Keratinocyte (primary cell): ENCODE data around the gene EGR4. TPM values are rescaled to one million over a fixed set of nuclear protein-coding genes. Genes with fewer than 3 reads are reported as not detected.

ENCODE experiments used
- DNase-seq: peaks from one replicate; pipeline ENCODE4 v3.0.0-alpha.2; 2011; ENCODE audit warnings: low read depth, missing footprints, low spot score
- FAIRE-seq: peaks from 2 replicates; lab custom pipeline; 2011; peaks lifted over from hg19 to GRCh38; lab: Jason Lieb, UNC
- H2AFZ ChIP-seq: 2 replicates; pipeline ENCODE4 v1.6.0; 2012; ENCODE audit warnings: low read length, control low read depth, inconsistent platforms; ENCODE audit not compliant: control insufficient read depth
- H3K27ac ChIP-seq: 2 replicates; pipeline ENCODE4 v1.5.1; 2011; ENCODE audit warnings: low read length; ENCODE audit not compliant: control insufficient read depth, insufficient read depth
- H3K27me3 ChIP-seq: 3 replicates; pipeline ENCODE4 v1.6.0; 2011; ENCODE audit warnings: low read length; ENCODE audit not compliant: control insufficient read depth, insufficient read depth; ENCODE audit errors: extremely low read depth
- H3K36me3 ChIP-seq, 2 experiments: 2 replicates in 1 of 2; 3 replicates in 1 of 2; pipeline ENCODE4 v1.5.1; 2011; ENCODE audit warnings: low read length in 2 of 2, mild to moderate bottlenecking in 1 of 2; ENCODE audit not compliant: control insufficient read depth in 2 of 2, insufficient read depth in 2 of 2; ENCODE audit errors: extremely low read depth in 1 of 2
- H3K4me1 ChIP-seq: 3 replicates; pipeline ENCODE4 v1.5.1; 2011; ENCODE audit warnings: low read length; ENCODE audit not compliant: control insufficient read depth, insufficient read depth; ENCODE audit errors: extremely low read depth
- H3K4me2 ChIP-seq: 3 replicates; pipeline ENCODE4 v1.6.0; 2011; ENCODE audit warnings: low read depth, low read length; ENCODE audit not compliant: control insufficient read depth, insufficient read depth; ENCODE audit errors: extremely low read depth
- H3K4me3 ChIP-seq, 3 experiments: fragments of 200-600 bp in 1 of 3; sonication (generic) in 1 of 3; 2 replicates in 2 of 3; 3 replicates in 1 of 3; pipeline ENCODE4 v1.5.1; 2011 to 2016; ENCODE audit warnings: low read length in 3 of 3, mild to moderate bottlenecking in 3 of 3, control low read depth in 2 of 3, inconsistent platforms in 1 of 3, low read depth in 1 of 3, mixed read lengths in 1 of 3, mixed run types in 1 of 3, moderate library complexity in 1 of 3; ENCODE audit not compliant: control insufficient read depth in 2 of 3, insufficient read depth in 2 of 3; ENCODE audit errors: extremely low read depth in 1 of 3
- H3K79me2 ChIP-seq: 2 replicates; pipeline ENCODE4 v1.6.0; 2012; ENCODE audit warnings: low read length; ENCODE audit not compliant: control insufficient read depth, insufficient read depth
- H3K9ac ChIP-seq: 3 replicates; pipeline ENCODE4 v1.6.0; 2011; ENCODE audit warnings: low read length; ENCODE audit not compliant: control insufficient read depth, insufficient read depth; ENCODE audit errors: extremely low read depth
- H3K9me1 ChIP-seq: 3 replicates; pipeline ENCODE4 v1.6.0; 2011; ENCODE audit warnings: low read length; ENCODE audit not compliant: control insufficient read depth, insufficient read depth; ENCODE audit errors: extremely low read depth
- H3K9me3 ChIP-seq: 2 replicates; pipeline ENCODE4 v1.5.1; 2012; ENCODE audit warnings: low read depth, low read length; ENCODE audit not compliant: control insufficient read depth
- H4K20me1 ChIP-seq: 3 replicates; pipeline ENCODE4 v1.6.0; 2011; ENCODE audit warnings: low read length; ENCODE audit not compliant: control insufficient read depth, insufficient read depth; ENCODE audit errors: extremely low read depth
- EZH2 ChIP-seq: IDR thresholded peaks from one replicate; pipeline ENCODE4 v1.6.1; 2012; ENCODE audit warnings: inconsistent platforms, mild to moderate bottlenecking, low read length, moderate library complexity
- dilution Hi-C: fragments of 300-500 bp; cut with MboI; formaldehyde crosslinking; loops from one replicate; pipeline ENCODE4 v1.7.0; 2020; ENCODE audit warnings: low sequenced_read_pairs; ENCODE audit not compliant: extremely low pct_ligation_motif_present
- polyA plus RNA-seq, 5 experiments: library from polyadenylated mRNA; depleted of rRNA in 3 of 5; stranded (reverse) in 3 of 5; stranded (forward) in 1 of 5; unstranded in 1 of 5; fragments of >200 nt; gene quantifications; 1 replicate in 1 of 5; 2 replicates in 3 of 5; 3 replicates in 1 of 5; pipeline versions ENCODE4 v1.2.1 to v1.2.3, GENCODE V29; 2011 to 2012; ENCODE audit warnings: missing spikeins in 2 of 5, low read depth in 1 of 5, low replicate concordance in 1 of 5
- TF ChIP-seq, protein P1 (sequence below), 3 experiments: IDR thresholded peaks in 1 of 3; conservative IDR thresholded peaks in 1 of 3; optimal IDR thresholded peaks in 1 of 3; 2 replicates in 2 of 3; 3 replicates in 1 of 3; pipeline versions ENCODE3 to v1.5.1; 2011; ENCODE audit warnings: low read length in 3 of 3, mild to moderate bottlenecking in 3 of 3, moderate library complexity in 2 of 3, control low read depth in 1 of 3, inconsistent platforms in 1 of 3; ENCODE audit not compliant: insufficient read depth in 2 of 3; ENCODE audit errors: extremely low read depth in 1 of 3

EGR4 gene
- polyA plus RNA-seq, 1 donor (not counting 4 experiments of a cell fraction or from before 2014, with no cell fraction given): not detected

DNA sequence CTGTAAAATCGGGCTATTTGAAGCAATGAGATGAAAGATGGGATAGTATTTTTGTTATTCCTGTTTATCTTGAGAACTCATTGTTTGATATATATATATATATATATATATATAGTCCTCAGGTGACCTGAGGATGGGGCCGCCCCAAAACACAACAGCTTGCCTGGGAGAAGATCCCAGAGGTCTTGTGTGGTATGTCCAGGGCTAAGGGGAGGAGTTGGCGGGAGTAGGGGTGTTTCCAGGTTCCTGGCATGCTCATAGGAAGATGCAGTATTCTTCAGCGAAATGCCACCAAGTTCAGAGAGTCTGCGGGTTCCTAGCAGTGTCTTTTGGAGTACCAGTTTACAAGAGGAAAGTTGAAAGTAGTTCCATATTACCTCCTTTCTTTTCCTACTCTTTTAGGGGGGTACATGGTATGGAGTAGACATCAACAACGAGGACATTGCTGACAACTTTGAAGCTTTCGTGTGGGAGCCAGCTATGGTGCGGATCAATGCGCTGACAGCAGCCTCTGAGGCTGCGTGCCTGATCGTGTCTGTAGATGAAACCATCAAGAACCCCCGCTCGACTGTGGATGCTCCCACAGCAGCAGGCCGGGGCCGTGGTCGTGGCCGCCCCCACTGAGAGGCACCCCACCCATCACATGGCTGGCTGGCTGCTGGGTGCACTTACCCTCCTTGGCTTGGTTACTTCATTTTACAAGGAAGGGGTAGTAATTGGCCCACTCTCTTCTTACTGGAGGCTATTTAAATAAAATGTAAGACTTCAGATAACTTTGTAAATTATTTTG, 40.9 kb downstream of the EGR4 start:
- H2AFZ ChIP-seq: no peak overlapping the region
- H3K9me3 ChIP-seq: no peaks in the 10 kb centered on the region
- no peak overlapping the region for H3K4me3 ChIP-seq
- peaks cover 5% of the 10 kb centered on the region for H3K9me1 ChIP-seq
- TF ChIP-seq, protein P1, sequence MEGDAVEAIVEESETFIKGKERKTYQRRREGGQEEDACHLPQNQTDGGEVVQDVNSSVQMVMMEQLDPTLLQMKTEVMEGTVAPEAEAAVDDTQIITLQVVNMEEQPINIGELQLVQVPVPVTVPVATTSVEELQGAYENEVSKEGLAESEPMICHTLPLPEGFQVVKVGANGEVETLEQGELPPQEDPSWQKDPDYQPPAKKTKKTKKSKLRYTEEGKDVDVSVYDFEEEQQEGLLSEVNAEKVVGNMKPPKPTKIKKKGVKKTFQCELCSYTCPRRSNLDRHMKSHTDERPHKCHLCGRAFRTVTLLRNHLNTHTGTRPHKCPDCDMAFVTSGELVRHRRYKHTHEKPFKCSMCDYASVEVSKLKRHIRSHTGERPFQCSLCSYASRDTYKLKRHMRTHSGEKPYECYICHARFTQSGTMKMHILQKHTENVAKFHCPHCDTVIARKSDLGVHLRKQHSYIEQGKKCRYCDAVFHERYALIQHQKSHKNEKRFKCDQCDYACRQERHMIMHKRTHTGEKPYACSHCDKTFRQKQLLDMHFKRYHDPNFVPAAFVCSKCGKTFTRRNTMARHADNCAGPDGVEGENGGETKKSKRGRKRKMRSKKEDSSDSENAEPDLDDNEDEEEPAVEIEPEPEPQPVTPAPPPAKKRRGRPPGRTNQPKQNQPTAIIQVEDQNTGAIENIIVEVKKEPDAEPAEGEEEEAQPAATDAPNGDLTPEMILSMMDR (optimal IDR thresholded peaks at IDR 0.05 in 1 of 3, IDR thresholded peaks at IDR 0.05 in 1 of 3, conservative IDR thresholded peaks at IDR 0.05 in 1 of 3; ENCODE audit: extremely low read depth in 1 of 3, insufficient read depth in 2 of 3, low read length in 3 of 3): no peak
- TF ChIP-seq EZH2: no peak
- peaks cover 34 to 57% of the 10 kb centered on the region in 2 experiments for H3K36me3 ChIP-seq
- no peaks in the 10 kb centered on the region for H3K27me3 ChIP-seq
- H4K20me1 ChIP-seq: peaks cover 7% of the 10 kb centered on the region
- peaks cover 26% of the 10 kb centered on the region for H3K4me1 ChIP-seq
- DNase-seq: no peak
- dilution Hi-C loops: no loop called here
- no peak for FAIRE-seq
- no peak overlapping the region for H3K9ac ChIP-seq
- H3K4me2 ChIP-seq: no peak overlapping the region
- no peaks in the 10 kb centered on the region for H3K79me2 ChIP-seq
- H3K27ac ChIP-seq: no peak overlapping the region

DNA sequence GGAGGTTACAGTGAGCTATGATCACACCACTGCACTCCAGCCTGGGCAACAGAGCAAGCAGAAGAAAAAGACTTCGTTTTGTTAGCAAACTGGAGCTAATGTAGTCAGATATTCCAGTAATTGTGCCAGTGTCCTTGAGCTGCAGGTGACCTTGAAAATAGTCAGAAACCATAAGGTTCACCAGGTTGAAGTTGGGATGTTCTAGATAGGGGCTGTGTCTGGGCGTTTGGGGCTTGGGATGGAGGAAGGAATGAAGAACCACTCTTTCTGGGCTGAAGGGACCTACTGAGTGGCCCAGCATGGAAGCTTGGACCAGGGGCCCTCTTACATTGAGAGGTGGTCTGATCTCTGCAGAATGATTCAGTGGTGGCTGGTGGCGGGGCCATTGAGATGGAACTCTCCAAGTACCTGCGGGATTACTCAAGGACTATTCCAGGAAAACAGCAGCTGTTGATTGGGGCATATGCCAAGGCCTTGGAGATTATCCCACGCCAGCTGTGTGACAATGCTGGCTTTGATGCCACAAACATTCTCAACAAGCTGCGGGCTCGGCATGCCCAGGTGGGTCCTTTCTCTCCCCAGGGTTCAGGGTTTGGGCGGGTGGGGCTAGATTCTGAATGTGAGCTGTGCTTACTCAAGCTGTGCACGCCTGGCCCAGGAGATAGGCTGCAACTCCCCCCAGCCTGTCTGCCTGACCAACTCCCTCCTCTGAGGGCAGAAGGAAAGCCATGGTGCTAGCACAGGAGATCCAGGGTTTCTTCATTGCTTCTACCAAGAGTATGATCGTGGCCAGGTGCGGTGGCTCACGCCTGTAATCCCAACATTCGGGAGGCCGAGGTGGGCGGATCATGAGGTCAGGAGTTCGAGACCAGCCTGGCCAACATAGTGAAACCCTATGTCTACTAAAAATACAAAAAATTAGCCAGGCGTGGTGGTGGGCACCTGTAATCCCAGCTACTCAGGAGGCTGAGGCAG, 42.2 kb downstream of the EGR4 start:
- Histone ChIP-seq H3K9me3 (no peaks in the 10 kb centered on the region), H3K79me2 (peaks cover 7% of the 10 kb centered on the region), H3K4me3 (no peak overlapping the region), H3K4me1 (peaks cover 26% of the 10 kb centered on the region), H3K4me2 (no peak overlapping the region), H4K20me1 (peaks cover 16% of the 10 kb centered on the region), H3K27me3 (no peaks in the 10 kb centered on the region), H2AFZ (no peak overlapping the region), H3K9ac (no peak overlapping the region), H3K36me3 (peaks cover 42 to 66% of the 10 kb centered on the region in 2 experiments), H3K27ac (no peak overlapping the region), H3K9me1 (peaks cover 5% of the 10 kb centered on the region)
- dilution Hi-C loops: no loop called here
- DNase-seq: no peak
- FAIRE-seq: no peak
- TF ChIP-seq EZH2: no peak
- TF ChIP-seq, protein P1 (optimal IDR thresholded peaks at IDR 0.05 in 1 of 3, IDR thresholded peaks at IDR 0.05 in 1 of 3, conservative IDR thresholded peaks at IDR 0.05 in 1 of 3; ENCODE audit: extremely low read depth in 1 of 3, insufficient read depth in 2 of 3, low read length in 3 of 3): no peak
